ENCODE measurements around the gene MAP2K5.

Gene MAP2K5

GRCh38 chr15:67548236-67548852 is 5.8 kb downstream of the MAP2K5 start:
- H3K4me3 ChIP-seq (ENCODE audit: control insufficient read depth, low read depth, low read length), result no peak overlapping the region
- DNase-seq (ENCODE audit: low read depth), result peak; percentile 63
- TF ChIP-seq CTCF (conservative IDR thresholded peaks at IDR 0.05; ENCODE audit: control insufficient read depth, insufficient read depth, low read depth, low read length), result no peak

- TF ChIP-seq CTCF (conservative IDR thresholded peaks at IDR 0.05; ENCODE audit: control insufficient read depth, insufficient read depth, low read depth, low read length), result no peak
- DNase-seq (ENCODE audit: low read depth), result no peak
- no peak overlapping the region for H3K4me3 ChIP-seq (ENCODE audit: control insufficient read depth, low read depth, low read length)
These were observed 6.6 kb downstream of the MAP2K5 start for GRCh38 chr15:67548862-67549651.

GRCh38 chr15:67549736-67550135 is 7.2 kb downstream of the MAP2K5 start:
- H3K4me3 ChIP-seq (ENCODE audit: control insufficient read depth, low read depth, low read length), result no peak overlapping the region
- DNase-seq (ENCODE audit: low read depth), result peak; percentile 3
- TF ChIP-seq CTCF (conservative IDR thresholded peaks at IDR 0.05; ENCODE audit: control insufficient read depth, insufficient read depth, low read depth, low read length), result no peak

- DNase-seq (ENCODE audit: low read depth), result peak; percentile 54
- no peak overlapping the region for H3K4me3 ChIP-seq (ENCODE audit: control insufficient read depth, low read depth, low read length)
- no peak for TF ChIP-seq CTCF (conservative IDR thresholded peaks at IDR 0.05; ENCODE audit: control insufficient read depth, insufficient read depth, low read depth, low read length)
These were observed 8.0 kb downstream of the MAP2K5 start for GRCh38 chr15:67550522-67550921.

GRCh38 chr15:67551207-67551743 is 8.8 kb downstream of the MAP2K5 start:
- no peak for TF ChIP-seq CTCF (conservative IDR thresholded peaks at IDR 0.05; ENCODE audit: control insufficient read depth, insufficient read depth, low read depth, low read length)
- no peak for DNase-seq (ENCODE audit: low read depth)
- H3K4me3 ChIP-seq (ENCODE audit: control insufficient read depth, low read depth, low read length), result no peak overlapping the region

- DNase-seq (ENCODE audit: low read depth), result no peak
- no peak for TF ChIP-seq CTCF (conservative IDR thresholded peaks at IDR 0.05; ENCODE audit: control insufficient read depth, insufficient read depth, low read depth, low read length)
- no peak overlapping the region for H3K4me3 ChIP-seq (ENCODE audit: control insufficient read depth, low read depth, low read length)
These were observed 12.1 kb downstream of the MAP2K5 start for GRCh38 chr15:67554580-67554979.

All from fibroblast of mammary gland (primary cell).